ENCODE measurements around the gene LRRC32. TPM values are rescaled to one million over a fixed set of nuclear protein-coding genes. Genes with fewer than 3 reads are reported as not detected.

The LRRC32 gene
- total and polyA plus RNA-seq, 9 of the 15 experiments (the other 6 are each of a cell fraction or from before 2014, with no cell fraction given): 0.10 to 0.50 (median 0.19) TPM; not detected in 5

GRCh38 chr11:76612226-76612625 lies 58.3 kb downstream of the LRRC32 start:
- CTCF ChIA-PET (ENCODE audit: low intra/inter-chr PET ratio): no interaction called here
- H2AFZ ChIP-seq (ENCODE audit: low read depth, low read length): no peak overlapping the region
- 0 out of 5 replicates have a peak, but pooled peaks cover 0 to 3% of the 10 kb centered on the region in 2 experiments for H3K4me1 ChIP-seq (replicated peaks in 1 of 2; ENCODE audit: control insufficient read depth in 2 of 2, insufficient read depth in 2 of 2, low read length in 2 of 2)
- intact Hi-C loops (cut with micrococcal nuclease): no loop called here
- H3K4me3 ChIP-seq: no peak overlapping the region
- no peak for ATAC-seq
- 0% methylated on average over 4 of the region's 4 CpGs for WGBS (ENCODE audit: insufficient coverage, low coverage, missing lambda C conversion rate)
- no peaks in the 10 kb centered on the region for H3K79me2 ChIP-seq (ENCODE audit: control insufficient read depth, insufficient read depth, low read length)
- DNase-seq (ENCODE audit: extremely low read depth in 1 of 4, low spot score in 3 of 4): no peak
- no peak for TF ChIP-seq HMBOX1 (IDR thresholded peaks at IDR 0.05)
- no peak for TF ChIP-seq ZNF780A (CRISPR knock-in tag; IDR thresholded peaks at IDR 0.05)
- TF ChIP-seq RNF219 (CRISPR knock-in tag; IDR thresholded peaks at IDR 0.05): no peak
- no peak for TF ChIP-seq ZBTB11 (CRISPR knock-in tag; IDR thresholded peaks at IDR 0.05)
- TF ChIP-seq ZNF76 (CRISPR knock-in tag; IDR thresholded peaks at IDR 0.05; ENCODE audit: borderline replicate concordance): no peak
- no peak for TF ChIP-seq TBL1XR1 (IDR thresholded peaks at IDR 0.05; ENCODE audit: low read length in 2 of 2)
- no peak for TF ChIP-seq PTRF (tag; IDR thresholded peaks at IDR 0.05)
- no peak for TF ChIP-seq SRSF3 (IDR thresholded peaks at IDR 0.05; ENCODE audit: insufficient read depth, low read length)
- TF ChIP-seq NCOA4 (IDR thresholded peaks at IDR 0.05; ENCODE audit: partially characterized antibody): no peak
- TF ChIP-seq ZNF140 (CRISPR knock-in tag; IDR thresholded peaks at IDR 0.05): no peak
- TF ChIP-seq BRD9 (IDR thresholded peaks at IDR 0.05; ENCODE audit: low read depth, partially characterized antibody): no peak
- TF ChIP-seq ZNF165 (CRISPR knock-in tag; IDR thresholded peaks at IDR 0.05; ENCODE audit: borderline replicate concordance): no peak
- peaks cover 0 to 10% of the 10 kb centered on the region in 2 experiments; a peak in 2 of 5 replicates for H3K27me3 ChIP-seq (ENCODE audit: control insufficient read depth in 2 of 2, insufficient read depth in 2 of 2, low read length in 2 of 2)
- H3K4me2 ChIP-seq (ENCODE audit: insufficient read depth, low read length): no peak overlapping the region
- no peak overlapping the region for H3K9ac ChIP-seq (ENCODE audit: insufficient read depth in 1 of 2, low read depth in 2 of 2, low read length in 2 of 2)
- no peaks in the 10 kb centered on the region for H3K9me3 ChIP-seq (replicated peaks; ENCODE audit: control insufficient read depth, insufficient read depth, low read depth, low read length)
- POLR2A ChIA-PET: interaction anchor here (0.7 to 1.5 kb wide), 2 partner anchors 11 to 377 kb away, joined by 3 read pairs; no protein-coding TSS in a partner anchor
- FAIRE-seq: no peak
- H4K20me1 ChIP-seq (replicated peaks; ENCODE audit: control insufficient read depth, insufficient read depth, low read length): no peaks in the 10 kb centered on the region
- H3K36me3 ChIP-seq (ENCODE audit: control insufficient read depth, insufficient read depth, low read length): no peaks in the 10 kb centered on the region
- no peak overlapping the region for H3K27ac ChIP-seq (ENCODE audit: extremely low read depth, low read depth, low read length)
- H3K9me1 ChIP-seq (ENCODE audit: control insufficient read depth, insufficient read depth, low read length): no peaks in the 10 kb centered on the region
- BruUV-seq (replicated peaks): no TSS peak
- in situ Hi-C loops (cut with MboI): no loop called here
